ENCODE results near the gene CRYBB3.
"Not testable (repeated sequence)": the region's sequence is repeated elsewhere in the genome, so short reads cannot be mapped to it uniquely, and the experiment has no call there.

Gene CRYBB3

GRCh38 chr22:25176175-25176574 lies 23.5 kb upstream of the CRYBB3 start:
- no peak for DNase-seq

- no peak for DNase-seq
Observed at GRCh38 chr22:25176799-25177198, 22.9 kb upstream of the CRYBB3 start.

GRCh38 chr22:25177226-25177625 lies 22.4 kb upstream of the CRYBB3 start:
- no peak for DNase-seq

- DNase-seq = no peak
Observed at GRCh38 chr22:25177895-25178294, 21.8 kb upstream of the CRYBB3 start.

- DNase-seq = not testable (repeated sequence)
Observed at GRCh38 chr22:25178348-25178747, 21.3 kb upstream of the CRYBB3 start.

GRCh38 chr22:25178869-25179631 lies 20.6 kb upstream of the CRYBB3 start:
- not testable (repeated sequence) for DNase-seq

- no peak for DNase-seq
Observed at GRCh38 chr22:25182131-25183110, 17.2 kb upstream of the CRYBB3 start.

- DNase-seq = no peak
Observed at GRCh38 chr22:25183949-25184619, 15.6 kb upstream of the CRYBB3 start.

GRCh38 chr22:25186140-25186539 lies 13.5 kb upstream of the CRYBB3 start:
- DNase-seq = no peak

- DNase-seq = no peak
Observed at GRCh38 chr22:25187469-25187868, 12.2 kb upstream of the CRYBB3 start.

- DNase-seq = no peak
Observed at GRCh38 chr22:25192406-25192805, 7.3 kb upstream of the CRYBB3 start.

- no peak for DNase-seq
Observed at GRCh38 chr22:25193130-25193529, 6.5 kb upstream of the CRYBB3 start.

GRCh38 chr22:25193548-25193947 lies 6.1 kb upstream of the CRYBB3 start:
- no peak for DNase-seq

- DNase-seq = no peak
Observed at GRCh38 chr22:25196326-25196725, 3.3 kb upstream of the CRYBB3 start.

- no peak for DNase-seq
Observed at GRCh38 chr22:25197340-25197739, 2.3 kb upstream of the CRYBB3 start.

GRCh38 chr22:25200967-25201366 lies 1.3 kb downstream of the CRYBB3 start:
- no peak for DNase-seq

- no peak for DNase-seq
Observed at GRCh38 chr22:25201557-25202273, 2.1 kb downstream of the CRYBB3 start.

- DNase-seq = peak; percentile 27 to 65
Observed at GRCh38 chr22:25202290-25202921, 2.7 kb downstream of the CRYBB3 start.

- DNase-seq = no peak
Observed at GRCh38 chr22:25203082-25203481, 3.4 kb downstream of the CRYBB3 start.

- not testable (repeated sequence) for DNase-seq
Observed at GRCh38 chr22:25204547-25204946, 4.9 kb downstream of the CRYBB3 start.

- no peak for DNase-seq
Observed at GRCh38 chr22:25205847-25206246, 6.2 kb downstream of the CRYBB3 start.

GRCh38 chr22:25206998-25207397 lies 7.3 kb downstream of the CRYBB3 start:
- no peak for DNase-seq

Measured in NCI-H526 (cell line).